ENCODE measurements around the gene TPRG1.
A peak's percentile ranks its signal among the peaks of the same experiment; 100 is the strongest.

TPRG1 gene

DNA sequence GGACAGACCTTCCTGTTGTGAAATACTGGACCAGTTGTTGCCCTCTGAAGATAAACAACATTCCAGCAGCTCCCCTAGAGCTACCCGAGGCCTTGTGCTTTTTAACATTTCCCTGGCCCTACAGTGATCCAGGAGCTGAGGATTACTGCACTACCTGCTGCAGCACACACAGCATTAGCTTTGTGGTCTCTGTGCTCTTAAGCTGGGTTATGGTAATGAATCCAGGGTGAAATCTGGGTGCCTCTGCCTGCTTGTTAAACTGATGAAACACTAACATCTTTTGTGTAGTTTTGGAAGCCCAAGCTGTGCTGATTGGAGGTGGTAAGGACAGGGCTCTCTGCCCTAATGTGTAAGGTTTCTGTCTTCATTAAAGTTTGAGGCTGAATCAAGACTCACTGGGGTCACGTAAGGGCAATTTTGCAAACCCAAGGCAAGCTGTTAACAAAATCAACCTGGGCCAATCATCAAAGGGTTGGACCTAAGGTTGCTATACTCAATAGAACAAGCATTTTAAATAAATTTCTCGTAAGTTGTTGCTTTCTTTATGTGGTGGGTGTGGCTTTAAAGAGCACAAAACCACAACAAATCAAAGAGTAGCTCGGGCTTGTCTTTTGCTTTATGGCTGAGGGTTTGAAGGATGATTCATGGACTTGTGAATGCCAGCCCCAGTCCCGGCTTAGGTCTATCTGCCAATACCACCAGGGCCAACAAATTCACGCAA lies 183.9 kb downstream of the TPRG1 start:
- no peak for TF ChIP-seq CTCF (IDR thresholded peaks at IDR 0.05; ENCODE audit: unreplicated experiment in 3 of 3)
- H3K36me3 Mint-ChIP-seq (ENCODE audit: low read depth): no peaks in the 10 kb centered on the region
- no peak overlapping the region for H3K4me3 Mint-ChIP-seq
- H3K27ac Mint-ChIP-seq: peak overlapping the region in 2 of 3 experiments; percentile 38 to 73
- H3K4me1 Mint-ChIP-seq: peaks cover 40% of the 10 kb centered on the region
- no peaks in the 10 kb centered on the region for H3K27me3 Mint-ChIP-seq (ENCODE audit: low read depth)
- no peaks in the 10 kb centered on the region for H3K9me3 Mint-ChIP-seq

- peak overlapping the region in 2 of 3 experiments; percentile 28 to 52 for H3K27ac Mint-ChIP-seq
- no peak for TF ChIP-seq CTCF (IDR thresholded peaks at IDR 0.05; ENCODE audit: unreplicated experiment in 3 of 3)
- peaks cover 51% of the 10 kb centered on the region for H3K4me1 Mint-ChIP-seq
- H3K36me3 Mint-ChIP-seq (ENCODE audit: low read depth): no peaks in the 10 kb centered on the region
- no peaks in the 10 kb centered on the region for H3K9me3 Mint-ChIP-seq
- H3K27me3 Mint-ChIP-seq (ENCODE audit: low read depth): no peaks in the 10 kb centered on the region
- H3K4me3 Mint-ChIP-seq: no peak overlapping the region
These were observed 188.5 kb downstream of the TPRG1 start for GRCh38 chr3:189360291-189360690.

DNA sequence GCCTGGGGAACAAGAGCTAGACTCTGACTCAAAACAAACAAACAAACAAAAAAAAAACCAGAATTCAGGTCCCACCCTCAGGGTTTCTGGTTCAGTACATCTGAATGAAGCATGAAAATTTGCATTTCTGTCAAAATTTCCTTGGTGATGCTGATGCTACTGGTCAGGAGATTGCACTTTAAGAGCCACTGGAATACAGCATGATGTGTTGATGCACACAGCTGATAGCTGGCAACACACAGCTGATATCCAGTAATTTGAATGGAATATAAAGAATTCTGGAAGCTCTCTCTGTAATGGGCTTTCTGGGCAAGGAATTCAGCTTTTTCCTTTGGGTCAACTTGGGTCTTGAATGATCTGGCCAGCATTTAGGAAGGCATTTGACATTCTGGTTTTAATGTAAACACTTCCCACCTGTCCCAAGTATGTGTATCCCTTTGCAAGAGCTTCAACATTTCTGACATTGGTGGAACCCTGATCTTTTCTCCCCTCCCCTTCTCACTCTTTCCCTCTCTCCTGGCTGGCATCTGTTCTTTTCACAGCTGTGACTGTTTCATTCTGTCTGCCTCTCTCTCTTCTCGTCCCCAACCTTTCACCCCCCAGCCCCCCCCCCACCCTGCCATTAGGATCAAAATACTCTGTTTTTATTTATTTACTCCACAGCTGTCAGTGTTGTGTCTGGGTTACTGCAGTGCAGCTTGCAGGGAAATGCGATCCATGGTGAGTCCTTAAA lies 189.5 kb downstream of the TPRG1 start:
- Mint-ChIP-seq H3K27ac (peak overlapping the region; percentile 19 to 76 (median 35)), H3K4me1 (peaks cover 48% of the 10 kb centered on the region), H3K4me3 (peak overlapping the region in 2 of 3 experiments; percentile 4 to 66), H3K36me3 (ENCODE audit: low read depth) (no peaks in the 10 kb centered on the region), H3K27me3 (ENCODE audit: low read depth) (no peaks in the 10 kb centered on the region), H3K9me3 (no peaks in the 10 kb centered on the region)
- TF ChIP-seq CTCF (IDR thresholded peaks at IDR 0.05; ENCODE audit: unreplicated experiment in 3 of 3): no peak

DNA sequence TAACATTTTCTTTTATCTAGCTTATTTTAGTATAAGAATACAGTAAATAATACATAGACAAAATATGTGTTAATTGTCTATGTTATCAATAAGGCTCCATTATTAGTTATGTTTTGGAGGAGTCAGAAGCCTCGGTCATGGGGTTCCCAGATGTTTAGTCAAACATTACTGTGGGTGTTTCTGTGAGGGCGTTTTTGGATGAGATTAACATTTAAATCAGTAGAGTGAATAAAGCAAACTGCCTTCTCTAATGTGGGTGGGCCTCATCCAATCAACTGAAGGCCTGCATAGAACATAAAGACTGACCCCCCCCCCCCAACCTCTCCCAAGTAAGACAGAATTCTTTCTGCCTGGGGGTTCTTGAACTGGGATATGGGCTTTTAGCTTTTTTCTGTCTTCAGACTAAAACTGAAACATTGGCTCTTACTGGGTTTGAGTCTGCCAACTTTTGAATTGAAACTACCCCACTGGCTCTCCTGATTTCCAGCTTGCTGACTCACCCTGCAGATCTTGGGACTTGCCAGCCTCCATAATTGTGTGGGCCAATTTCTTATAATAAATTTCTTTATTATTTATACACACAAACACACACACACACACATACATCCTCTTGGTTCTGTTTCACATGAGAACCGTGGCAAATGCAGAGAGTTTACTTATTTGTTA lies 192.0 kb downstream of the TPRG1 start:
- TF ChIP-seq CTCF (IDR thresholded peaks at IDR 0.05; ENCODE audit: unreplicated experiment in 3 of 3): no peak
- no peak overlapping the region for H3K4me3 Mint-ChIP-seq
- no peaks in the 10 kb centered on the region for H3K9me3 Mint-ChIP-seq
- no peaks in the 10 kb centered on the region for H3K27me3 Mint-ChIP-seq (ENCODE audit: low read depth)
- H3K27ac Mint-ChIP-seq: peak overlapping the region in 2 of 3 experiments; percentile 17 to 35
- no peaks in the 10 kb centered on the region for H3K36me3 Mint-ChIP-seq (ENCODE audit: low read depth)
- peaks cover 49% of the 10 kb centered on the region for H3K4me1 Mint-ChIP-seq

- Mint-ChIP-seq H3K27ac (no peak overlapping the region), H3K27me3 (ENCODE audit: low read depth) (no peaks in the 10 kb centered on the region), H3K36me3 (ENCODE audit: low read depth) (no peaks in the 10 kb centered on the region), H3K9me3 (no peaks in the 10 kb centered on the region), H3K4me1 (peaks cover 31% of the 10 kb centered on the region), H3K4me3 (no peak overlapping the region)
- no peak for TF ChIP-seq CTCF (IDR thresholded peaks at IDR 0.05; ENCODE audit: unreplicated experiment in 3 of 3)
These were observed 194.1 kb downstream of the TPRG1 start for GRCh38 chr3:189365609-189366564.

All from nephron (organoid).